ENCODE results near the gene TRIM33.

TRIM33 gene

GRCh38 chr1:114468710-114469468 is 42.1 kb downstream of the TRIM33 start:
- TF ChIP-seq CTCF (conservative IDR thresholded peaks at IDR 0.05; ENCODE audit: low read depth, low read length): no peak
- H3K4me3 ChIP-seq (ENCODE audit: low read length): no peak overlapping the region
- peak; percentile 25 for DNase-seq (ENCODE audit: low read depth)

- no peak for DNase-seq (ENCODE audit: low read depth)
- H3K4me3 ChIP-seq (ENCODE audit: low read length): no peak overlapping the region
- no peak for TF ChIP-seq CTCF (conservative IDR thresholded peaks at IDR 0.05; ENCODE audit: low read depth, low read length)
Observed at GRCh38 chr1:114468047-114468446, 43.0 kb downstream of the TRIM33 start.

- DNase-seq (ENCODE audit: low read depth): no peak
- no peak for TF ChIP-seq CTCF (conservative IDR thresholded peaks at IDR 0.05; ENCODE audit: low read depth, low read length)
- H3K4me3 ChIP-seq (ENCODE audit: low read length): no peak overlapping the region
Observed at GRCh38 chr1:114467491-114467890, 43.5 kb downstream of the TRIM33 start.

- no peak for DNase-seq (ENCODE audit: low read depth)
- TF ChIP-seq CTCF (conservative IDR thresholded peaks at IDR 0.05; ENCODE audit: low read depth, low read length): no peak
- no peak overlapping the region for H3K4me3 ChIP-seq (ENCODE audit: low read length)
Observed at GRCh38 chr1:114466334-114467014, 44.5 kb downstream of the TRIM33 start.

GRCh38 chr1:114462963-114463362 is 48.0 kb downstream of the TRIM33 start:
- no peak for TF ChIP-seq CTCF (conservative IDR thresholded peaks at IDR 0.05; ENCODE audit: low read depth, low read length)
- H3K4me3 ChIP-seq (ENCODE audit: low read length): no peak overlapping the region
- no peak for DNase-seq (ENCODE audit: low read depth)

- no peak overlapping the region for H3K4me3 ChIP-seq (ENCODE audit: low read length)
- DNase-seq (ENCODE audit: low read depth): no peak
- no peak for TF ChIP-seq CTCF (conservative IDR thresholded peaks at IDR 0.05; ENCODE audit: low read depth, low read length)
Observed at GRCh38 chr1:114462341-114462740, 48.7 kb downstream of the TRIM33 start.

Measured in retinal pigment epithelial cell (primary cell).